IPS-11a (cell line): ENCODE measurements around the gene MXD1.

Source experiments
- H3K4me3 ChIP-seq: one replicate; pipeline ENCODE4 v1.5.1; 2013; ENCODE audit warnings: low read depth, low read length, control low read depth

Gene MXD1

GRCh38 chr2:69952336-69953115 lies 37.6 kb downstream of the MXD1 start:
- no peak overlapping the region for H3K4me3 ChIP-seq

- no peak overlapping the region for H3K4me3 ChIP-seq
Measured at GRCh38 chr2:69954084-69954483, 39.2 kb downstream of the MXD1 start.

- H3K4me3 ChIP-seq = no peak overlapping the region
Measured at GRCh38 chr2:69955029-69955428, 40.1 kb downstream of the MXD1 start.

GRCh38 chr2:69956475-69956979 lies 41.6 kb downstream of the MXD1 start:
- no peak overlapping the region for H3K4me3 ChIP-seq

- no peak overlapping the region for H3K4me3 ChIP-seq
Measured at GRCh38 chr2:69957965-69958364, 43.1 kb downstream of the MXD1 start.

- no peak overlapping the region for H3K4me3 ChIP-seq
Measured at GRCh38 chr2:69958480-69958879, 43.6 kb downstream of the MXD1 start.

- no peak overlapping the region for H3K4me3 ChIP-seq
Measured at GRCh38 chr2:69959425-69959824, 44.5 kb downstream of the MXD1 start.

- H3K4me3 ChIP-seq = no peak overlapping the region
Measured at GRCh38 chr2:69960821-69961220, 45.9 kb downstream of the MXD1 start.

GRCh38 chr2:69961496-69961895 lies 46.6 kb downstream of the MXD1 start, which contains the start of gene ASPRV1:
TSS of gene ASPRV1 (minus strand) at chr2:69961631. CDS start at chr2:69961436, 195 bp downstream.
- no peak within 1 kb of the TSS for H3K4me3 ChIP-seq

GRCh38 chr2:69962986-69963730 lies 48.2 kb downstream of the MXD1 start:
- H3K4me3 ChIP-seq = no peak overlapping the region

- H3K4me3 ChIP-seq = no peak overlapping the region
Measured at GRCh38 chr2:69964353-69964841, 49.5 kb downstream of the MXD1 start.

- H3K4me3 ChIP-seq = no peak overlapping the region
Measured at GRCh38 chr2:69965756-69966445, 51.0 kb downstream of the MXD1 start.

GRCh38 chr2:69966496-69966895 lies 51.6 kb downstream of the MXD1 start:
- H3K4me3 ChIP-seq = no peak overlapping the region

- no peak overlapping the region for H3K4me3 ChIP-seq
Measured at GRCh38 chr2:69968609-69969008, 53.7 kb downstream of the MXD1 start.

GRCh38 chr2:69969126-69969983 lies 54.4 kb downstream of the MXD1 start:
- H3K4me3 ChIP-seq = no peak overlapping the region

GRCh38 chr2:69969991-69970390 lies 55.1 kb downstream of the MXD1 start:
- H3K4me3 ChIP-seq = no peak overlapping the region

GRCh38 chr2:69972822-69973221 lies 57.9 kb downstream of the MXD1 start:
- H3K4me3 ChIP-seq = no peak overlapping the region

- H3K4me3 ChIP-seq = no peak overlapping the region
Measured at GRCh38 chr2:69973335-69973735, 58.4 kb downstream of the MXD1 start.

GRCh38 chr2:69975136-69975852 lies 60.4 kb downstream of the MXD1 start:
- no peak overlapping the region for H3K4me3 ChIP-seq
